Measurements from ENCODE around the gene PRG2.

GRCh38 chr11:57387289-57388030 is 3.0 kb downstream of the PRG2 start:
- TF ChIP-seq, protein P1, sequence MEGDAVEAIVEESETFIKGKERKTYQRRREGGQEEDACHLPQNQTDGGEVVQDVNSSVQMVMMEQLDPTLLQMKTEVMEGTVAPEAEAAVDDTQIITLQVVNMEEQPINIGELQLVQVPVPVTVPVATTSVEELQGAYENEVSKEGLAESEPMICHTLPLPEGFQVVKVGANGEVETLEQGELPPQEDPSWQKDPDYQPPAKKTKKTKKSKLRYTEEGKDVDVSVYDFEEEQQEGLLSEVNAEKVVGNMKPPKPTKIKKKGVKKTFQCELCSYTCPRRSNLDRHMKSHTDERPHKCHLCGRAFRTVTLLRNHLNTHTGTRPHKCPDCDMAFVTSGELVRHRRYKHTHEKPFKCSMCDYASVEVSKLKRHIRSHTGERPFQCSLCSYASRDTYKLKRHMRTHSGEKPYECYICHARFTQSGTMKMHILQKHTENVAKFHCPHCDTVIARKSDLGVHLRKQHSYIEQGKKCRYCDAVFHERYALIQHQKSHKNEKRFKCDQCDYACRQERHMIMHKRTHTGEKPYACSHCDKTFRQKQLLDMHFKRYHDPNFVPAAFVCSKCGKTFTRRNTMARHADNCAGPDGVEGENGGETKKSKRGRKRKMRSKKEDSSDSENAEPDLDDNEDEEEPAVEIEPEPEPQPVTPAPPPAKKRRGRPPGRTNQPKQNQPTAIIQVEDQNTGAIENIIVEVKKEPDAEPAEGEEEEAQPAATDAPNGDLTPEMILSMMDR (IDR thresholded peaks at IDR 0.05; ENCODE audit: insufficient read depth, low read length, poor library complexity, severe bottlenecking) = no peak
- TF ChIP-seq EZH2phosphoT487 (conservative IDR thresholded peaks at IDR 0.05; ENCODE audit: low read length) = no peak
